Measurements from ENCODE around the gene RPRD2.
"Not testable (repeated sequence)": the region's sequence is repeated elsewhere in the genome, so short reads cannot be mapped to it uniquely, and the experiment has no call there.

Gene RPRD2

DNA sequence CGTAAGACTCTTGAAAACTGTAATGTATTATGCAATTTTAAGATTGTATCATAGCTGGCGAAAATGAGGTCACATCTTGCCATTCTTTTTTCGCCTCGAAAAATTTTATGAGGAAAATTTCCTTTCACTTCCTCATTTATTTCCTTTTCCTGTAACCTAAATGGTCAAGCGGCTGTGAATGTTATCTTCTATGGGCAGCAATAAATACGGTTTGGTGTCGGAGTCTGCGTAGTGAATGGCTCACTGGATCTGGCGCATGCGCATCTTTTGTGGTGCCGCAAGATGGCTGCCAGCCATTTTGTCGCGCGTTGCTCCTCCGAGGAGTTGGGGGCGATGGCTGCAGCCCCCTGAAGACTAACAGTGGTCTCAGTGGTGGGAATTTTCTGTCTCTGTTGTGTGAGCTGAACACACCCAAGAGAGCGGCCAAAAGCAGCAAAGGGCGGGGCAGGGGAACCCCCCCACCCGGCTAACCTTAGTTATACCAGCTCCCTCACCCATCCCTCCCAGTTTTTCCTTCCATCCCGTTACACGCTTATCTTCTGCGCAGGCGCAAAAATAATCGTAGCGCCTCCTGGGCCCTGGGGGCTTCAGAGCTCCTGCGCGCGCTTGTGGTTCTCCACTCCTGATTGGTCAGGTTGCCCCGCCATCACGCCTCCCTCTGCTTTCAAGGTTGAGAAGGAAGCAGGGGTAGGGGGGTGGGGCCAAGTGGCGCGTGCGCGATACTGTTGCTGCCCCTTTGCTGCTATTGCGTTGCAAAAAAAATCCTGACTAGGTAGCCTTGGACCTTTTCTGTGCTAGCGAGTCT is at the start of gene RPRD2:
Gene RPRD2, plus strand, starts transcription at position 722 of the 805 bp plus-strand sequence. CDS start 568 bp downstream, outside the sequence.
- DNase-seq (ENCODE audit: low spot score): peak; percentile 98

DNA sequence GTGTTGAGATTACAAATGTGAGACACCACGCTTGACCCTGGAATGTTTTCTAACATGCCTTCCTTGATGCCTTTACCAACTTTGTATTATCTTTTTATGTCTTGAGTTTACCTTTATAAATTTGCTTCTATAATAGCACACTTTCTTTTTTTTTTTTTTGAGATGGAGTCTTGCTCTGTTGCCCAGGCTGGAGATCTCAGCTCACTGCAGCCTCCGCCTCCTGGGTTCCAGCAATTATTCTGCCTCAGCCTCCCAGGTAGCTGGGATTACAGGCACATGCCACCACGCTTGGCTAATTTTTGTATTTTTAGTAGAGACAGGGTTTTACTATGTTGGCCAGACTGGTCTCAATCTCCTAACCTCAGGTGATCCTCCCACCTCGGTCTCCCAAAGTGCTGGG is 49.3 kb upstream of the RPRD2 start:
- DNase-seq (ENCODE audit: low spot score): not testable (repeated sequence)

DNA sequence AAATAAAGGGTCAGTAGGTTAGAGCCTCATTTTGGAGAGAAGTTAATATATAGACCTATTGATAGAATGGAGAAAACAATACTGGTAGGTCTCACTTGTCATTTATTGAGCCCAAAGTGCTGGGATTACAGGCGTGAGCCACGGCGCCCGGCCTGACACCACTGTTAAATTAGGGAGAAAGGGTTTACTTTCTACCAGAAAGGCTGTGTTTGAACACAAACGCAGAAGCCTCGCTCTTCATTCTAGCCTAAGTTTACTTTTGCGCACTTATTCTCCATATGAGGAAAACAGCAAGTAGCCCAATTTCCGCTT is 43.3 kb upstream of the RPRD2 start:
- no peak for DNase-seq (ENCODE audit: low spot score)

DNA sequence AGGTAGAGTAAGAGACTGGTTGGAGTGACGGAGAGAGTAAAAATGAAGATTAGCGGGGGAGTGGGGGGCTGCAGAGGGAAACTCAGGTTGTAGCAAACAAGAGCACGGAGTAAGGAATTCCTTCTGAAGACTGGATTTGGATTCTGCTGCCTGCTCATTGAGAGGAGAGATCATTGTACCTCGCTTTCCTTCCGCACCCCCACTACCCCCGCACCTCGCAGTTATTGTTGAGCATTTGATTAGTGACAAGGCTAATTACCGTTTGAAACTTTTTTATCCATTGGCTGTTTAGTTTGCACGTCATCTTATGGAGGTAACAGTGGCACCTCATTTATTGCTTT is 42.2 kb upstream of the RPRD2 start:
- peak; percentile 17 for DNase-seq (ENCODE audit: low spot score)

DNA sequence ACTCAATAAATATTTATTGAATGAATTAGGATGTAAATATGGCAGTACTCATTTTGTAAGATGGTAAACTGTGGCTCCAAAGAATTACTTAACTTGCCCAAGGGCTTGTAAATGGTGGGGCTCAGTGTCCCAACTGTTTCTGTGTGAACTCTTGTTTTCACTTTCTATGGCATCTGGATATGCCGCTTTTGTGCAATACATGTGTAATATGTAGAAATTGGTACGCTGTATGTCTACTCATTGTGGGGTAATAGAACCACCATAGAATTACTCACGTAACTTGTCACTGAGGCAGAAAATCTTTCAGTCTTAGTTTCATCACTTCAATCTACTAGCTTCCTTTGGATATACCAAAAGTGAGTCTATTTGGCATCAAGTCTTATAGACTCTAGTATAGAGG is 41.6 kb upstream of the RPRD2 start:
- no peak for DNase-seq (ENCODE audit: low spot score)

GRCh38 chr1:150332651-150333290 is 31.2 kb upstream of the RPRD2 start:
- no peak for DNase-seq (ENCODE audit: low spot score)

- DNase-seq (ENCODE audit: low spot score): no peak
Measured at GRCh38 chr1:150346316-150346715, 17.6 kb upstream of the RPRD2 start.

- DNase-seq (ENCODE audit: low spot score): no peak
Measured at GRCh38 chr1:150352866-150353265, 11.1 kb upstream of the RPRD2 start.

- DNase-seq (ENCODE audit: low spot score): no peak
Measured at GRCh38 chr1:150362721-150363425, 1.1 kb upstream of the RPRD2 start.

DNA sequence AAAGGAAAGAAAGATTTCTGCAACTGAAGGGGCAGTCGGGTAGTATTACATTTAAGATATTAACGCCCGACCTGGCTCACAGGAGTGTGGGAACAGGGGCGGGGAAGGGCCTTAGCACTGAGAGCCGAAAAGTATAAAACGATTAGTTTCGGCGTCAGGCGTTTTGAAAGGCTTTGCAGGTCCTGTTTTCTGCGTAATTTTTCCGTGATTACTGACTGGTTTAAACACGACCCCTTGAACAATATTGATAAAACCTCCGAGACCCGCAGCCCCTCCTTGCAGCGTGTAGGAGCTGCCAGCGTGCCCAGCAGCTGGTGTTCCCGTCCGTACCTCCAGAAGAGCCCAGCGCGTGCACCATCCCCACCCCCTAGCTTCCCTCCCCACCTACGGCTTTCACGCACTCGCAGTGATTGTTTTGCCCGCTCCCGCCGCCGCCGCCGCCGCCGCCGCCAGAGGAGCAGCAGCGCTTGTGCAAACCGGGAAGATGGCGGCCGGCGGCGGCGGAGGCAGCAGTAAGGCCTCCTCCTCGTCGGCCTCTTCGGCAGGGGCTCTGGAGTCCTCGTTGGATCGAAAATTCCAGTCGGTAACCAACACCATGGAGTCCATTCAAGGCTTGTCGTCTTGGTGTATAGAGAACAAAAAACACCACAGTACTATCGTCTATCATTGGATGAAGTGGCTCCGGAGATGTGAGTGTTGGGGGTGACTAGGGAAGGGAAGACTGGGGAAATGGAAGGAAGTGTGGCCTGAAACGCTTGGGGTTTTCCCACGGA is 470 bp downstream of the RPRD2 start:
- DNase-seq (ENCODE audit: low spot score): peak; percentile 73

DNA sequence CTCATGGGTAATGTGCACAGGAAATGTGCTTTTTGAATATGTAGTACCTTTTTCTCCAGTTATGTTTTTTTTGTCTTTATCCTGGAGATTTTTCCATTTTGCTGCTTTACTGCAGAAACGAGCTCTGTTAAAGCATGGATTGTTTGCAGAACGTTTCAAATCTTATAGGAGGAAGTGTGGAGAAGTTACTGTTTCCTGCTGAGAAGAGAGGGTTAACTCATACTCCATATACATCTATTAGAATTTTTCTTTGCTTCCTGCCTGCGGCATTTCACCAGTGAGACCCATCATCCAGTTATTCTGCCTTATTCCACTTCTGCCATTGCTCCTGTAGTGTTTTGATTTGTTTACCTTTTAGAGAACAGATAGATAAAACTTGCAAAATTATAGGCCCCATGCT is 2.0 kb downstream of the RPRD2 start:
- no peak for DNase-seq (ENCODE audit: low spot score)

DNA sequence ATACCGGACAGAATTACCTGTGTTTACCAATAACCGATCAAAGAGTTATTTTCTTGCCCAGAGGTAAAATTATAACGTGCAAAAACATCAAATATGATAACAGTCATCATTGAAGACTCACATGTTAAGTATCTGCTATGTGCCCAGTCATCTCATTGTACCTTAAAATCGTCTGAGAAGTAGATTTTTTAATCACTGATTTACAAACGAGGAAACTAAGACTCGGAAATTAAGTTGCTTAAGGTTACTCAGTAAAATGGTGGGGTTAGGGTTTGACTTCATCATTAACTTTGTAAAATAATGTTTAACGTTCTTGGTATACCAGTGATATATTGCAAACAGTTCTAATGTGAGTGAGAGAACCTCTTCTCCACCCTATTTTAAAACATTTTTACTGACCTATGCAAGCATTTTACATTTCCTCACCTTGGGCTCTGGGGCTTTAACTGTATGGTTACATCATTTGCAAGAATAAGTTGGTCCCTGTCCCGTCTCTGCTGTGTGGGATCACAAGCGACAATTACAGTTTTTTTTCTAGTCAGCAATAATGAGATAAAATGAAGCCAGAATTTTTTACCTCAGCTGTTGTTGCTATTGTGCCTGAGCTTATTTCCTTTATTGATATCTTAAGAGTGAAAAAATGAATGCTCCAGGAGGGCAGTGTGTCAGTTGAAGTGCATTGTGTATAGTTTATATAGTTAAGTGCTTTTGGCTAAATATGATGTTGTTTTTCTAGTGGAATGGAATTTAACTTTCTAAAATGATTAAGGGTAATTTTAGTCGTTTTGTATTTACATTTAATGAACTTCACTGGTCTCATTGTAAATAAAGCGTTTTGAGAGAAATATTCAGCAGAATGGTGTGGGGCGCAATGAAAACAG is 2.7 kb downstream of the RPRD2 start:
- DNase-seq (ENCODE audit: low spot score): no peak

DNA sequence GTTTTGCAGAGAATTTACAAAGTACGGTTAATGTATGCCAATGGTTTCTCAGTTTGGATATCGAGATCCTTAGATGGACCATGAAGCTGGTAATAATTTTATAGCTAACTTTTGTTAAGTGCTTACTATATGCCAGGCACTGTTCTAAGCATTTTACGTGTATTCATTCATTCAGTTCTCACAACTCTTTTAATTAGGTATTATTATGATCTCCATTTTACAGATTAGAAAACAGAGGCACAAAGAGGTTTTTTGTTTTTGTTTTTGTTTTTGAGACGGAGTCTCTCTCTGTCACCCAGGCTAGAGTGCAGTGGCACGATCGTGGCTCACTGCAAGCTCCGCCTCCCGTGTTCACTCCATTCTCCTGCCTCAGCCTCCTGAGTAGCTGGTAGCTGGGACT is 7.2 kb downstream of the RPRD2 start:
- no peak for DNase-seq (ENCODE audit: low spot score)

- DNase-seq (ENCODE audit: low spot score): no peak
Measured at GRCh38 chr1:150372580-150372979, 8.6 kb downstream of the RPRD2 start.

GRCh38 chr1:150376110-150376509 is 12.2 kb downstream of the RPRD2 start:
- no peak for DNase-seq (ENCODE audit: low spot score)

- DNase-seq (ENCODE audit: low spot score): no peak
Measured at GRCh38 chr1:150383631-150384324, 19.8 kb downstream of the RPRD2 start.

DNA sequence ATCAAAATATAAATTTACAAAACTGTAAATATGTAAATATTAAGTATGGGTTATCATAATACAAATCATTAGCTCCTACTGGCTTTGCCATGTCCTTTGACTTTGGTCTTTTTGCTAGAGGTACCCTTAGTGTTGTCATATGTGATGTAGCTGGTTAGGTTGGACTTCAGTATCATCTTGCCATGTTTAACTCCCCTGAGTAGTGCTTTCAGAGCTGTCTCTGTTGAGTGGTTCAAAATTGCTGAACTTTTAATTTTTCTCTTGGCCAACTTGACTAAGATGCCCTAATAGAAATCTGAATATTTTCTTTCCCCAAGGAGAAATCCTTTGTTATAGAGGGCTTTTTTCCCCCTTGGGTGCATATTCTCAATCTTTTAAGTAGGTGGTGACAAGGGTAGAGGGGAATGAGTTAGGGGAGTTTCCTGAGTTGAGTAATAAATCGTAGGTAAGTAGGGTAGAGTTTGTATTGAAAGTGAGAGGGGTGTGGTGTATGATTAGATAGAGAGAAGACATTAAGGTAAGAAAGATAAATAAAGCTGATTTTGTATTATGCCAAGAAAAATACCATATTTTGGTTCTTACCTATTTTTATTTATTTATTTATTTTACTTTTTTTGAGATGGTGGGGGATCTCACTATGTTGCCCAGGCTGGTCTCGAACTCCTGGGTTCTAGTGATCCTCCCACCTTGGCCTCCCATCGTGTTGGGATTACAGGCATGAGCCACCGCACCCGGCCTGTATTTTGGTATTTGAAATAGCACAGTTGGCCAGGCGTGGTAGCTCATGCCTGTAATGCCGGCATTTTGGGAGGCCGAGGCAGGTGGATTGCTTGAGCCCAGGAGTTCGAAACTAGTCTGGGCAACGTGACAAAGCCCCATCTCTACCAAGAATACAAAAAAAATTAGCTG is 21.8 kb downstream of the RPRD2 start:
- no peak for DNase-seq (ENCODE audit: low spot score)

DNA sequence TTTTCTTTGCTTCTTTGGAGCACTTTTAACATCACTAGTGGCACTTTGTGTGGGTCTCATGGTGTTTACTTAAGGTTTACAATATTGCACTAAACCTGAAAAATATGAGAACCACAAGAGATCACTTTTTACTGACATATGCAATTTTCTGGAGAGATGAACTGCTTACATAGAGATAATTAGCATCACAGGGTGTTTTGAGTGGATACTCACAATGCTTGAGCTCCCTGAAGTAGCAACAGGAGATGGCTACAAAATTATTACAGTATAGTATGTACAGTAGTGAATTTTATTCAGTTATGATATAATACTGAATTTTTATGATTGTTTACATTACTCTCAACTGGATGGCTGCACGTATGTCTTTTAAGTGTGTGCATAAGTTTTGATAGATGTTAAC is 22.6 kb downstream of the RPRD2 start:
- no peak for DNase-seq (ENCODE audit: low spot score)

GRCh38 chr1:150387200-150387599 is 23.3 kb downstream of the RPRD2 start:
- DNase-seq (ENCODE audit: low spot score): no peak

- no peak for DNase-seq (ENCODE audit: low spot score)
Measured at GRCh38 chr1:150388241-150388640, 24.3 kb downstream of the RPRD2 start.

All from iPS-NIHi11 (cell line).